Measurements from ENCODE around the gene ZBED5.
A peak's percentile ranks its signal among the peaks of the same experiment; 100 is the strongest.

ZBED5 gene

GRCh38 chr11:10878408-10879214 is 20.8 kb upstream of the ZBED5 start:
- peak; percentile 73 for DNase-seq

- no peak for DNase-seq
Observed at GRCh38 chr11:10876158-10876557, 18.3 kb upstream of the ZBED5 start.

- DNase-seq = no peak
Observed at GRCh38 chr11:10875430-10876021, 17.7 kb upstream of the ZBED5 start.

- no peak for DNase-seq
Observed at GRCh38 chr11:10872097-10872496, 14.2 kb upstream of the ZBED5 start.

GRCh38 chr11:10868352-10868751 is 10.5 kb upstream of the ZBED5 start:
- DNase-seq = no peak

GRCh38 chr11:10866893-10867331 is 9.1 kb upstream of the ZBED5 start:
- peak; percentile 71 for DNase-seq

GRCh38 chr11:10865837-10866270 is 8.0 kb upstream of the ZBED5 start:
- DNase-seq = no peak

GRCh38 chr11:10864688-10865087 is 6.8 kb upstream of the ZBED5 start:
- no peak for DNase-seq

- DNase-seq = no peak
Observed at GRCh38 chr11:10862446-10862845, 4.6 kb upstream of the ZBED5 start.

GRCh38 chr11:10861799-10862198 is 3.9 kb upstream of the ZBED5 start:
- DNase-seq = no peak

GRCh38 chr11:10861047-10861446 is 3.2 kb upstream of the ZBED5 start:
- DNase-seq = no peak

GRCh38 chr11:10858439-10859325 is 829 bp upstream of the ZBED5 start:
- no peak for DNase-seq

GRCh38 chr11:10857459-10857708 is 469 bp downstream of the ZBED5 start:
- DNase-seq = no peak

GRCh38 chr11:10856689-10857458 is 979 bp downstream of the ZBED5 start:
- peak; percentile 33 for DNase-seq

- no peak for DNase-seq
Observed at GRCh38 chr11:10855295-10855694, 2.6 kb downstream of the ZBED5 start.

GRCh38 chr11:10847960-10848860 is 9.6 kb downstream of the ZBED5 start:
- no peak for DNase-seq

- no peak for DNase-seq
Observed at GRCh38 chr11:10846660-10847059, 11.2 kb downstream of the ZBED5 start.

GRCh38 chr11:10845589-10845988 is 12.3 kb downstream of the ZBED5 start:
- no peak for DNase-seq

- peak; percentile 12 for DNase-seq
Observed at GRCh38 chr11:10844796-10845195, 13.1 kb downstream of the ZBED5 start.

- no peak for DNase-seq
Observed at GRCh38 chr11:10844356-10844755, 13.5 kb downstream of the ZBED5 start.

- no peak for DNase-seq
Observed at GRCh38 chr11:10838881-10839280, 19.0 kb downstream of the ZBED5 start.

- DNase-seq = no peak
Observed at GRCh38 chr11:10838083-10838482, 19.8 kb downstream of the ZBED5 start.
